HG03175 (cell line): Measurements from ENCODE around the gene CALM1.
"Not testable (repeated sequence)": the region's sequence is repeated elsewhere in the genome, so short reads cannot be mapped to it uniquely, and the experiment has no call there.

Experiments used
- ATAC-seq: cut with Tn5 transposase; IDR thresholded peaks from one replicate; pipeline ENCODE4 v1.9.1; 2021; ENCODE audit warnings: mild to moderate bottlenecking, moderate library complexity; ENCODE audit not compliant: unreplicated experiment

The CALM1 gene

DNA sequence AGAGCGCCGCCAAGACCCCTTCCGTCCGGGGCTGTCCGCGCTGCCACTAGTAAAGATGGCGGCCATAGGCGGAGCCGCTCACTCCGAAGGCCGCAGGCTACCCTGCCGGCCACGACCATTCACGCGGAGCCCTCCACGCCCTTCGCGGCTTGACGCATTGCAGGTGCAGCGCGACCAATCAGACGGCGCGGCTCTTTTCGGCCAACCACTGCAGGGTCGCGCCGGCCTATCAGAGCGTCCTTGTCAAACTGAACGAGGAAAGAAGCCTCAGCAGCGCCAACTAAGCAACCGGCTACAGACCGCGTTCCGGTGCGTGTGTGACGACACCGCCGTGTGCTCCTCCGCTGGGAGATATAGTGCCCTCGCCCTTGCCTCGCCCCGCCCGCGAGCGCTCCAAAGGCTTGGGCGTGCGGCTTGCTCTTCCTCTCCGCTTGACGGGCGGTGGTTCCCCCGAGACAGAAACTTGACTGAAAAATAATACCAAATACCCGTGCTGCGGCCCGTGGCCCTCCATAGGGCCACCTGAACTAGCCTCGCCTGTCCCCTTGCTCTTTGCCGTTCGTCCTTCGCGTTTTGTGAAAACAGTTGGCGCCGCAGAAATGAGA, 13.6 kb upstream of the CALM1 start:
- ATAC-seq: peak; percentile 93

DNA sequence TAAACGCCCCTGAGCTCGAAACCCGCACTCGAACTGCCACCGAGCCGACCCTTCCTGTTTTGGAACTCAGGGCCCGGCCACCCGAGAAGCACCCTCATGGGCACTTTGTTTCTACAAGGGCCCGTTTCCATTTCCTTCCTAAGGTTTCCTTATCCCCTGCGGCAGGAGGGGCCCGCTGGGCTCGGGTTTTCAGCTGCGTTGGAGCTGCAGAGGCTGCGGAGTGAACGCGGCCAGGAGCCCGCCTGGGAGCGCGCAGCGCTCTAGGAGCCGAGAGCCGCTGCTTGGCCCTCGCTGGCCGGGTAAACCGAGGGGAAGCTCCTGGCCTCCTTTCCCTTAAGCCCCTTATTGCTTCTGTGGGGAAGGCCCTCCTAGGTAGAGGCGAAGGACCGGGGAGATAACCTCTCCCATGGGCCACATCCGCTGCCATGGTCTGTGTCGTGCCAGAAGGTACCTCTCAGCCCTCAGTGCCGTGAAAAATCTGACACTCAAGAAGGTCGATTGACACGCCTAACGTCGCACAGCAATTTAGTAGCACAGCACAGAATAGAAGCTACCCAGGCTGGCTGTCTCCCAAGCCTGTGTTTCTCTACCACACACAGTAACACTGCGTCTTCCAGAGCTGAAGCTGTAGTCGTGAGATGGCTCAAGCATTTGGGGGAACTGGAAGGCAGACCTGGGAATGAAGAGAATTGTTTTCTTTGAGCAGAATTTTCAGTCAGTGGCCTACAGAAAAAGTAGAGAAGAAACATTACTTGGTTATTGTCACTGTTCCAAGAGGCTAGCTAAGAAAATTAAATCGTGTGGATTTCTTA, 12.9 kb upstream of the CALM1 start:
- peak; percentile 8 for ATAC-seq

DNA sequence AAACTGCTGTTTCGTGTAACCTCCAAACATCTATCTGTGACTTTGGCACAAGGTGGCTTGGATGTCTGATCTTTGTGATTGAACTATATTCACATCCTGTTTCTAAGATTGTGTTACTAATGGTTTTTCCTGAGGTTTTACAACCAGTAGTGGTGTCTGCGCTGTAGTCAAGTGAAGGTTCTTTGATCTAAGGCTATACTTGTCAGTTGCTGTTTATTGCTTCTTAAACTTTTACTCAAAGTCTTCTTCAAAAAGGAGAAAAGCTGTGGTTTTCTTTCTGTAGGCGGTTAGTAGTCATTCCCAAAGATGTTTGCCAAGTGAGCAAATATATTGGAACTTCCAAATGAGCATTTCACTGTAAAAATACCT, 12.3 kb upstream of the CALM1 start:
- ATAC-seq: no peak

DNA sequence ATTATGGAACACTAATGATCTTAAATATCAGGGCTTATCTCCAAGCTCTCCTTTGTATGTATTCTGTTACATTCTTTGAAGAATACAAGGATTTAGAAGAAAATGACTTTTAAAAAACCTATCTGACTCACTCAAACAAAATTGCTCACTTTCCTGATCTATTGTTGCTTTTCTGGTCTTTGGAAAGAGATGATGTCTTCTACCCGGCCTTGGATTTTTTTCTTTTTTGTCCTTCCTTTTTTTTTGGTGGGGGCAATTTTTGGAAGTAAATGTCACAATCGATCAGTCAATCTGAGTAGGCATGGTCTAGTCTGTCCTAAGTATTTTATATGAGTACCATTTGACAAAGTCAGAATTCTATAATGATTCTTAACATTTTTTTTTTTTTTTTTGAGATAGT, 10.5 kb upstream of the CALM1 start:
- ATAC-seq: no peak

DNA sequence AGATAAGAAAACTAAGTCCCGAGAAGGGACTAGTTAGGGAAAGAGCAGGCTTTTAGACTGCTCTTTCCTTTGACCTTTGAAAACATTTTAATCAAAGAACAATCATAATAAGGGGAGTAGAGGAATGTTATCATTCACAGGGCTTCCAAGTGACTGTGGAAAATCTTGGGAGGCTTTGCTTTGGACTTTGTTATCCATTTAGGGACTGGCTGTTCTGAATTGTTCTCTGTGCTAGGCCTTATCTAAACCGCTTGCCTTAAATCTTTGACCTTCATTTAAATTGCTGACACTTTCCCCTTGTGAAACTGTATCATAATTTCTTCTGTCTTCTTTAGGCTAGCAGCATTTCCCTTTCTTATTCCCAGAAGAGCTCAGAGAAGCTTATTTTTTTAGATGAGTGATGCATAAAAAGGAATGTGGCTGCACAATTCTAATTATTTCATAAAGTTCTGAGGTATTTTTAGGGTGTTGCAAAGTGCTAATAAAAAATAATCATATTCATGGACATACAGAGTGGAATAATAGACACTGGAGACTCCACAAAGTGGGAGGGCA, 9.5 kb upstream of the CALM1 start:
- ATAC-seq: no peak

DNA sequence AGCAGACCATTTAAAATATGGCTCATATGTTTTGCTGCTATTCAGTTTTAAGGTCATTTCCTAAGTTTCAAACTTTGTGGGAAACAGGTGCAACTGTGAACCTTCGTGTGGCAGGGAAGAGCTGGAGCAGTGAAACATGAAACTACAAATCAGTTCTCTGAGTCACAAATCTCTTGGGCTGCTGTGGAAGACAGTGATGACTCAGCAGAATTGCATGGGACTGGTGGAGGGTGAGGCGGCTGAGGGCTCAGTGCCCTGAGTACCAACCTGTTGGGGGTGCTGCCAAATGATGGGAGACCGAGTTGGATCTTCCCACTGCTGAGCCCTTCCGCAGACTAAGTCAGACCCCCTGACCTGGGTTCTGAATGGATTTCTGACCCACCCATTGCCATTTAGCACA, 8.4 kb upstream of the CALM1 start:
- no peak for ATAC-seq

DNA sequence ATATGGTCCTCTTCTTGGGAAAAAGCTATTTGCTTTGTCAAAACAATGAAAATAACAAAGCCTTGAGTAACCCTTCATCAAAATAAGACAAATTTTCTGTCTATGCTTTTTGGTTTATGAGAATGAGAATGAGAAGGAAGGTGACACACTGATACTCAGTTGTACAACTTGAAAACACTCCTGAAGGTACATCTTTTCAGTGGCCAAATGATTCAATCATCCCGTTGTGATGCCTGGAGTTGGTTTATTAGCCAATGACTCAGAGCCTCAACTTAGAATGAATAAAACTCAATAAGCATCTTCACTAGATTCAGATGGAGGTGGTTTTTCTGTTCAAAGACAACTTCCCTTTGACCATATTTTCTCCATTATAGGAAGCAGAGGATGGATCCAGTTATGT, 7.8 kb upstream of the CALM1 start:
- no peak for ATAC-seq

DNA sequence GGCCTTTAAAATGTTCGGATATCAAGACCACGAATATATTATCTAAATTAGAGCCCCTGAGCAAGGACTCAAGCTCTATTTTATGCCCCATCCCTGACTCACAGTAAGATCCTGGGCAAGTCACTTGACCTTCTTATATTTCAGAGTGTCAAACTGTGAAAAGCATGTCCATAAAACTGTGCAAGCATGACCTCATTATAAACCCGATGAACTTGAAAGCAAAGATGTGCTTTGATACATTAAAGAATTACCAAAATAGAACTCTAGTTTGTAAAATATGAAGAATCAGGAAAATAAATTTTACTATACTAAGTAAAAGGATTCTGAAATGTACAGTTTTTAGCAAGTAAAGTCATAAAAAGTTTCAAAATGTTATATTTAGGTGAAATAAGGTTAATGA, 2.9 kb upstream of the CALM1 start:
- ATAC-seq: no peak

DNA sequence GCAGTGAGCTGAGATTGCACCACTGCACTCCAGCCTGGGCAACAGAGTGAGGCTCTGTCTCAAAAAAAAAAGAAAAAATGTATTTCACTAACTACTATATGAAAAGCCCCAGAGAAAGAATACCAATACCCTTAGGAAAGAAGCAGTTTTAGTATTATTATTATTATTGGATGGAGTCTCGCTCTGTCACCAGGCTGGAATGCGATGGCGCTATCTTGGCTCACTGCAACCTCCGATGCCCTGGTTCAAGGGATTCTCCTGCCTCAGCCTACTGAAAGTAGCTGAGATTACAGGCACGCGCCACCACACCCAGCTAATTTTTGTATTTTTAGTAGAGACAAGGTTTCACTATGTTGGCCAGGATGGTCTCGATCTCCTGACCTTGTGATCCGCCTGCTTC, 2.0 kb upstream of the CALM1 start:
- ATAC-seq: not testable (repeated sequence)

DNA sequence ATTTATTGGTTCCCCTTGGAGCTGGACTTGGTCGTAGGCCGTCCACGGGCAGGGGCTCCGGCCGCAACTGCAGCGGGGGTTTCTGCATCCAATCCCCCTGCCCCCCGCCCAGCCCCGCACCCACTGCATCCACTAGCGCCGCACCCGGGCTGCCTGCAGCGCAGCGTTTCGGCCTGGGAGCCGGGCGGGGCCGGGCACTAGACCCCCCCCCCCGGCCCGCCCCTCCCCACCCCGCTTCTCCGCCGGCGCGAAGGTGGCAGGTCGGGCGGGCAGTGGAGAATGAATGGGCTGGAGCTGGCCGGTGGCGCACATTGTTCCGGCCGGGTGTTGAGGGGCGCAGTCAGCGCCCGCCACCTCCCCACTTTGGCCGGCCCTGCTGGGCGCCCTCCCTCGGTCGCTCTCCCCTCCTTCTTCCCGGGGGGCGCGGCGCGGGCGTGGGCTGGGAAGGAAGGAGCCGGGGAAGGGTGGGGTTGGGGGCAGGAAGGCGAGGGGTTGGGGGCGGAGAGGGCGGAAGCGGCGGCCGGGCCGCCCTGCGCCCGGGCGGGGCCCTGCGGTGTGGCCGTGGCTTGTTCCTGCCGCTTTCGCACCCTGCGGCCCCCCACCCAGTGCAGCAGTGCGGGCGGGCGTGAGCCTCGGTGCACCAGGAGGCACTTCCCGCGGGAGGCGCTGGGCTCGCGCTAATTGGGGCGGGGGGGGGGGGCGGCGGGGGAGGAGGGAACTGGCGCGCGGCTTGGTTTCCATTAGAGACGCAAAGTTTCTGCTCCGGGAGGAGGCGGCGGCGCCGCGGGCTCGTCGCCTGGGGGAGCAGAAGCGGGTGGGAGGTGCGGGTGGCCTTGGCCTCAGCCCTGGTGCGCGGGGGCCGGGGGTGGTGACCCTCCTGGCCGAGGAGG, 841 bp downstream of the CALM1 start:
- ATAC-seq: peak; percentile 36

DNA sequence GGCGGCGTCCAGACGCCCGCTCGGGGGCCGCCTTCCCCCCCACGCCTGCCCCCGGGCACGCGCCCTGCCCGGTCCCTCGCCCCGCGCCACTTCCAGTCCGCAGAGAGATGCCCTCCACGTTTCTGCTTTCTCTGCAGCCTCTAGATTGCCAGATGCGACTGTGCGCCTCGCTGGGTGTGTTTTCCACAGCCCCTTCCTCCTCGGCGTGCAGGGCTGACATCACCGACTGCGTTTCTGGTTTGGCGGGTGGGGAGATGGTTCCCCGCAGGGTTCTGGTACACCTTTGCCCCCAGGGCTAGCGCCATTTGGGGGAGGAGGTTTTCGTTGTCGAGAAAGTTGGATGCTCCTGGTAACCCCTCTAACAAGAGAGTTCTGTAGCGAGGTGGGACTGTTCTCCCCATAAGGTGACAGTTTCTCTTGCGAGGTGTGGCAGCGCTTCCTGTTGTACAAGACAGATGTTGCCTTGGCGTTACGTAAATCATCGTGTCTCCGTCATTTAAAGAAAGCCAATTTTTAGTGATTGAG, 1.5 kb downstream of the CALM1 start:
- peak; percentile 29 for ATAC-seq

DNA sequence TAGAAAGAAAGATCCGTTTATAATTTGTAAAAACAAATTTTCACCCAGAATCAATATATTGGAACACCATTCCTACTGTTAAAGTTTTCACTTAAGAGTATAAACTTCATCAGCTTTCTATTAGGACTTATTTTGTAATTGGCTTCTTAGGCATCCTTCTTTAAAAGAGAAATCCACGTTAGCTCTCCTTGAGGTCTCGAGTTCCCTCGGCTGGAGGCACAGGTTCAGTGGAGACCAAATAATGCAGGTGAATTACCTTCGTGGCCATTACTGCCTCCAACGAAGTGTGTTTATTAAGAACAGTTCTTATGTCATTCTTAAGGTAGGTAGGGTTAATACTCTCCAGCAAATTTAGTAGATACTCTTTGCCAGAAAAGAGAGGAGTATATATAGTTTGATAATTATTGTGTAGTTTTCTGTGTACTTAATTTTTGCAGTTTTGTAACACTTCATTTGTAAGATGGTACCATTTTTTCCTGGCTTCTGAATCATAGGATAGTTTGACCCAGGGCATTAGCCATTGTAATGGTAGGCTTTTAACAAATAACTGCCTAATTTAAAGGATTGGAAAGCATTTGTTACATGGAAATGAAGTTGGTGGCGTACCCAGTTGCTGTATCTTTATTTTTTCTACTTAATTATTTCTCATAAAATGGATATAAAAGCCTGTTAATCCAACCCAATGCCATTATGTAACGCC, 2.2 kb downstream of the CALM1 start:
- no peak for ATAC-seq

DNA sequence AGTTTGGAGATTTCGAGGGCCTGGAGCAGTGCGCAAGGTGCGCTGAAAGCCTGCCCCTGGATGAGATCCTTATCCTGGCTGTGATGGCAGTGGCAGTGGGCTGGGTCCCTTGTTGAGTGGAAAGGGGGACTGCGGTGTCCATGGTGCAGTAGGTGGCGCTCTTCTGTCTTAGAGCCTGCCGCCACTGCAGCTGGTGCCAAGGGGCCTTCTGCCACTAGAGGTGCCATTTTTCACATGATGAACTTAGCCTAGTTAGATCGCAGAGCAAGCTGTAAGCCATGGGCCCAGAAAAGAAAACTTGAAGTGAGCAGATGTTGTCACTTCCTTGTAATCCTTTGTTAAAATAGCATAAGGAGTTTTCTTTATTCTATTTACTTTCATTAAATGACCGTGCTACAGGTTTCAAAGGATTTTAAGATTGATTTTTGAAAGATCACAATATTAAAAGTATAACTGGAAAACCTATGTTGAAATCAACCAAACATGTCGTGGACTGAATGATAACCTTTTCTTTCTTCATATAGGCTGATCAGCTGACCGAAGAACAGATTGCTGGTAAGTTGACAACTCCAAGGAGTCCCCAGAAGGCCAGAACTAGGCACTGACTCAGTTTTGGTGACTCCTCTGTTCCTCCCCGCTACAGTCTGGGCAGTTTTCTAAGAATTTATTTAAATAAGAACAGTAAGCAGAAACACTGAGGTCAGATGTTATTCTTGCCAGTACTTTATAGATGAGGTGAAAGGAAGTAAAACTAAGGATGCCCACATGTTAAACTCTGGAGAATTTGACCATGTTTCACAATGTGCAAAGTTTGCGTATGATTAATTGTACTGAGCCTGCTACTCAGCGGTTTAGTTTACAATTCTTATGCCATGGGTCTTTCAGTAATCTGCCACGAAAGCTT, 3.0 kb downstream of the CALM1 start:
- ATAC-seq: peak; percentile 51

DNA sequence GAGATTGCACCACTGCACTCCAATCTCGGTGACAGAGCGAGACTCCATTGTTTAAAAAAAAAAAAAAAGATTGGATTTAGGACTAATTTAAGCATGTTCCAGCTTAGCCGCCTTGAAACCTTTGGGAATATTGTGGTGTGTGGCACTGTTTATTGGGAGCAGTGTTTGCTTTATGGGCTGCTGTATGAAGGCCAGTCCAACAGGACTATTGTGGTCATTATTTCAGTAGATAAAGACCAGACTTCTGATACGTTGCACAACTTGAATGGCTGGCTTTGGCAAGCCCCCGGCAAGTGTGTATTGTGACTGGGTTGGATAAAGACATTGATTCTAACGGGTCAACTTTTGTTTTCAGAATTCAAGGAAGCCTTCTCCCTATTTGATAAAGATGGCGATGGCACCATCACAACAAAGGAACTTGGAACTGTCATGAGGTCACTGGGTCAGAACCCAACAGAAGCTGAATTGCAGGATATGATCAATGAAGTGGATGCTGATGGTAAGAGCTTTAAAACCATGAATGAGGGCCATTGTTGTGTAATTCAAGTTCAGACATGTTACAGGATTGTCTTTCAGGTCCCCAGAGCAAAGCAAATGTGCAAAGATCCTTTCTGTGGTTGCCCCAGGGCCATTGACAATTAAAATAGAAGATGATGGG, 4.2 kb downstream of the CALM1 start:
- no peak for ATAC-seq

DNA sequence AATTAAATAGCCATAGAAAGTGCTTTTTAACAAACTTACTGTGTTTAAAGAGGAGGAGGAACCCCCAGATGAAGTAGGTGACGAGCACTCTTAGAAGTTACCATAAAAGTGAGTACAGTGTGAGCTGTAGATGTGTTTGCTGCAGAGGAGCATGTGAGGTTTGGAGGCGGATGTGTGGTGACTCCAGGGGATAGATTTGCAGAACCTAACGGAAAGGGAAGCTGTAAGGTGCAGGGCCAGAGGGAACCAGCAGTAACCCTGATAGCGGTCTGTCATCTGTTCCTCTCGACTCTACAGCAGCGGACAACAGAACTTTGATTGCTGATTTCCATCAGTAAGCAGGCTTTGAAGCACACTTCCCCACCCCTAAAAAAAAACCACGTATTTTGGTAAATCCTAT, 5.2 kb downstream of the CALM1 start:
- no peak for ATAC-seq

DNA sequence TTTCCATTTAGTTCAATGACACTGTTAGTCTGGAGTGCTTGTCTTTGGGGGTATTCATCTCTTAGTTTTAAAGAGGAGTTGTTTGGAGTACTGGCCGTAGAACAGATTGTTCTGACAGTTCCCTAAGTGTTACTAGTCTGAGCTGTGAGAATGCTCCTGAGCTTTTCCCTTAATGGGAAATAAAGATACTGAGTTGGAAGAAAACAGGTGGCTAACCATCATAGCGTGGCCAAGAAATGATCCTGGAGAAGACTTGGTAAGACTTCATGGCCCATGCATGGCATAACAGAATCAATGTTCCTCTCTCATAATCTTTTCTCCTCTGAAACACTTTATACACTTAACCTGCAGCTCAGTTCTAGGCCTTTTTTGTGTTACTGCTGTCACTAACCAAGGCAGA, 6.2 kb downstream of the CALM1 start:
- ATAC-seq: no peak

DNA sequence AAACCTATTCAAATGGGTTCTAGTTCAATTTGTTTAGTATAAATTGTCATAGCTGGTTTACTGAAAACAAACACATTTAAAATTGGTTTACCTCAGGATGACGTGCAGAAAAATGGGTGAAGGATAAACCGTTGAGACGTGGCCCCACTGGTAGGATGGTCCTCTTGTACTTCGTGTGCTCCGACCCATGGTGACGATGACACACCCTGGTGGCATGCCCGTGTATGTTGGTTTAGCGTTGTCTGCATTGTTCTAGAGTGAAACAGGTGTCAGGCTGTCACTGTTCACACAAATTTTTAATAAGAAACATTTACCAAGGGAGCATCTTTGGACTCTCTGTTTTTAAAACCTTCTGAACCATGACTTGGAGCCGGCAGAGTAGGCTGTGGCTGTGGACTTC, 8.3 kb downstream of the CALM1 start:
- ATAC-seq: no peak

DNA sequence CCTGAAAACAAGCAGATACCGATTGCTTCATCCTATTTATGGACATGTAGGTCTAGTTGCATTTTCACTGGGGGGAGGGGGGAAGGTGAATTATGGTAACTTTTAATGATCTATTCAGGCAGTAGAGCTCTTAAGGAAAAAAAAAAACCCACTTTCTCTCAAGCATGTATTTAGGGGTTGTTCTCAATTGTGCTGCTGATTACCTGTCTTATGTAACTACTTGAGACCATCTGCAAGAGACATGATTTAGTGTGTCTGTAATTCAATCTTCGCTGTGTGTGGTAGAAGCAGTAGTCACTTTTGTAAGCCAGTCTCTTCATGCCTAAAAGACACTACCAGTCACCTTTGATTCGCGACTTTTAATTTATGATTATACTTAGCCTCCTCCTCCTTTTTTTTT, 8.9 kb downstream of the CALM1 start:
- no peak for ATAC-seq

DNA sequence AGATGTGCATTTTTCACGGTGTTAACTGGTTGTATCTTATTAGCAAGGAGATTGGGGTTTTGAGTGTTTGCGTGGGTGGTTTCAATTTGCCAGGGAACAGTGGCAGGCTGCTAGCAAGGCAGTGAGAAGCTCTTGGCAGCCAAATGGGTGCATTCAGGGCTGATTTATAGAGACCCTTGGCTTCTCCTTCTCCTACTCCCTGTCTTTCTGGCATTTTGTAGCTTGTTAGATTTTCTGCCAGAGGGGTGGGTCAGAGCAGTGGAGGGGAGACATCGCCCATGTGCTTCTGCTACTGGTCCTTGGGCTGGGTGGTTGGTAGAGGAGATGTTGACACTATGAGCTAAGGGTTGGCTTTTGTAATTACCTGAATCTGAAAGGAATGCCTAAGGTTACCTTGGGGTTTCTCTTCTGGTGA, 9.6 kb downstream of the CALM1 start:
- ATAC-seq: no peak
